Fibroblast of the aortic adventitia (primary cell): Measurements from ENCODE around the gene KEL. TPM values are rescaled to one million over a fixed set of nuclear protein-coding genes. Genes with fewer than 3 reads are reported as not detected.

Experiments
- DNase-seq: peaks from one replicate; pipeline ENCODE4 v3.0.0-alpha.2; 2010; ENCODE audit warnings: low read depth
- H3K4me3 ChIP-seq: 2 replicates; pipeline ENCODE4 v1.5.1; 2011; ENCODE audit warnings: low read depth, mild to moderate bottlenecking, control low read depth, low read length, moderate library complexity
- total RNA-seq: library from RNA; depleted of rRNA; stranded (reverse); fragments of >200 nt; gene quantifications from 2 replicates; pipeline ENCODE4 v1.2.3, GENCODE V29; 2012; ENCODE audit warnings: low replicate concordance
- TF ChIP-seq, protein P1 (sequence below): IDR thresholded peaks from 2 replicates; pipeline ENCODE4 v1.5.1; 2011; ENCODE audit warnings: mild to moderate bottlenecking, low read length, control low read depth, inconsistent platforms; ENCODE audit not compliant: insufficient read depth

The KEL gene
- total RNA-seq, 1 donor, result not detected

DNA sequence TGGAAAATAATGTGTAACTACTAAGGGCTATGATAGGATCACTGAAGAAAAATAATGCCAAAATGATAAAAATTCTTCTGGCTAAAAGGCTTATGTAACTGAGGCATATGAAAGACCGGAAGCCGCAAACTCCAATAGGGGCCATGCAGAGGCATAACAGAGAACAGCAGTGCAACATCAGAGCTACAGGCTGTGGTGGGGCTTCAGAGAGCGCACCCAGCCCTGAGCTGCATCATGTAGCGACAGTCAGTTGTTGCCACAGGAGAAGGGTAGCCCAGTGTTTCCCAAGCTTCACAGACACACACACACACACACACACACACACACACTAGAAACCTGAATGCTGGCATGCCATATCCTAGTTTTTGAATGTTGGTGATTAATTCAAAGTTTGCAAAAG lies 13.6 kb downstream of the KEL start:
- TF ChIP-seq, protein P1, sequence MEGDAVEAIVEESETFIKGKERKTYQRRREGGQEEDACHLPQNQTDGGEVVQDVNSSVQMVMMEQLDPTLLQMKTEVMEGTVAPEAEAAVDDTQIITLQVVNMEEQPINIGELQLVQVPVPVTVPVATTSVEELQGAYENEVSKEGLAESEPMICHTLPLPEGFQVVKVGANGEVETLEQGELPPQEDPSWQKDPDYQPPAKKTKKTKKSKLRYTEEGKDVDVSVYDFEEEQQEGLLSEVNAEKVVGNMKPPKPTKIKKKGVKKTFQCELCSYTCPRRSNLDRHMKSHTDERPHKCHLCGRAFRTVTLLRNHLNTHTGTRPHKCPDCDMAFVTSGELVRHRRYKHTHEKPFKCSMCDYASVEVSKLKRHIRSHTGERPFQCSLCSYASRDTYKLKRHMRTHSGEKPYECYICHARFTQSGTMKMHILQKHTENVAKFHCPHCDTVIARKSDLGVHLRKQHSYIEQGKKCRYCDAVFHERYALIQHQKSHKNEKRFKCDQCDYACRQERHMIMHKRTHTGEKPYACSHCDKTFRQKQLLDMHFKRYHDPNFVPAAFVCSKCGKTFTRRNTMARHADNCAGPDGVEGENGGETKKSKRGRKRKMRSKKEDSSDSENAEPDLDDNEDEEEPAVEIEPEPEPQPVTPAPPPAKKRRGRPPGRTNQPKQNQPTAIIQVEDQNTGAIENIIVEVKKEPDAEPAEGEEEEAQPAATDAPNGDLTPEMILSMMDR, result no peak
- DNase-seq, result no peak
- no peak overlapping the region for H3K4me3 ChIP-seq

DNA sequence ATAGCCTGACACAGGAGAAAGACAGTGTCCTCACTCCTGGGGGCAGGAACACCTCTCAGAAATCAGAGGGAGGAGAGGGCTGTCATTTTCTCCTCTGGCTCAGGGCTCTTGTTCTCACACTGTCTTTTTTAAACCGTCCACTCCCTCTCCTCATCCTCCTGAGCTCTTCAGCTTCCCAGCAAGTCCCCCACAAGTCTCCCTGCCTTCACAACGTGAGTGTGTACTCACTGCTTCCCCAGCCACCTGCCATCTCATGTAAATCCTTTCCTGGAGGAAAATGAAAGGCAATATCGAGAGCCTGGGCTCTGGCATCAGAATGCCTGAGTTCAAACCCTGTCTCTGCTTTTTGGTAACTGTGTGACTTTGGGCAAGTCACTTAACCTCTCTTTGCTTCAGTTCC lies 17.2 kb downstream of the KEL start:
- TF ChIP-seq, protein P1, result no peak
- H3K4me3 ChIP-seq, result no peak overlapping the region
- no peak for DNase-seq

GRCh38 chr7:142943706-142944268 lies 18.4 kb downstream of the KEL start:
- no peak overlapping the region for H3K4me3 ChIP-seq
- TF ChIP-seq, protein P1, result no peak
- no peak for DNase-seq

GRCh38 chr7:142942746-142943145 lies 19.4 kb downstream of the KEL start:
- TF ChIP-seq, protein P1, result no peak

DNA sequence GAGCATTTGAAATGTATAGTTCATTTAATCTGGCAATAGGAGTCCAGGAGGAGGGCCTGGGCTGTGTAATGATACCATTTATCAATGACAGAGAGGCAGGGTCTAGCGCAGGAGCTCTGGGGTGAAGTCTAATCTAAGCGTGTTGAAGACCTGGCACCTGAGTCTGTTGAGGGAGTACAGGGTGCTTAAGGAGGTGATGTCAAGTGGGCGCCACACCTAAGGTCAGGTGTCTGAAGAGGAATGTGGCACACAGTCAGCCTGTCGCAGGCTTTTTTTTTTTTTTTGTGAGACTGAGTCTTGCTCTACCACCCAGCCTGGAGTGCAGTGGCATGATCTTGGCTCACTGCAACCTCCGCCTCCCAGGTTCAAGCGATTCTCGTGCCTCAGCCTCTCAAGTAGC lies 20.6 kb downstream of the KEL start:
- DNase-seq, result no peak
- no peak overlapping the region for H3K4me3 ChIP-seq
- TF ChIP-seq, protein P1, result no peak

More at GRCh38 chr7:142942746-142943145, 19.4 kb downstream of the KEL start:
- DNase-seq, result no peak
- H3K4me3 ChIP-seq, result no peak overlapping the region

GRCh38 chr7:142940966-142941535 lies 21.1 kb downstream of the KEL start:
- DNase-seq, result no peak
- H3K4me3 ChIP-seq, result no peak overlapping the region
- TF ChIP-seq, protein P1, result no peak
